ENCODE results near the gene FBF1.
"Not testable (repeated sequence)": the region's sequence is repeated elsewhere in the genome, so short reads cannot be mapped to it uniquely, and the experiment has no call there.

Gene FBF1

GRCh38 chr17:75872434-75873351, 68.1 kb downstream of the FBF1 start:
- Histone ChIP-seq H3K79me2 (ENCODE audit: low read length) (no peaks in the 10 kb centered on the region), H3K4me3 (ENCODE audit: low read length) (no peak overlapping the region), H3K9ac (ENCODE audit: low read length) (no peak overlapping the region), H2AFZ (ENCODE audit: low read depth, low read length) (no peak overlapping the region), H3K36me3 (replicated peaks; ENCODE audit: low read depth, low read length) (no peaks in the 10 kb centered on the region), H3K4me2 (ENCODE audit: low read length) (no peak overlapping the region), H3K9me3 (ENCODE audit: insufficient read depth, low read length) (no peaks in the 10 kb centered on the region), H3K27ac (ENCODE audit: low read length) (no peak overlapping the region), H3K27me3 (ENCODE audit: low read depth, low read length) (no peaks in the 10 kb centered on the region), H4K20me1 (ENCODE audit: insufficient read depth, low read length) (no peaks in the 10 kb centered on the region), H3K4me1 (ENCODE audit: low read length) (peaks cover 22% of the 10 kb centered on the region)
- TF ChIP-seq CTCF (IDR thresholded peaks at IDR 0.05; ENCODE audit: low read depth, low read length) (no peak), EZH2phosphoT487 (IDR thresholded peaks at IDR 0.05; ENCODE audit: low read depth) (no peak)

GRCh38 chr17:75870228-75870627, 70.6 kb downstream of the FBF1 start:
- H3K4me2 ChIP-seq (ENCODE audit: low read length); H2AFZ ChIP-seq (ENCODE audit: low read depth, low read length); H3K4me1 ChIP-seq (ENCODE audit: low read length); H3K9ac ChIP-seq (ENCODE audit: low read length); H3K79me2 ChIP-seq (ENCODE audit: low read length); H4K20me1 ChIP-seq (ENCODE audit: insufficient read depth, low read length); H3K27ac ChIP-seq (ENCODE audit: low read length); H3K4me3 ChIP-seq (ENCODE audit: low read length); H3K36me3 ChIP-seq (replicated peaks; ENCODE audit: low read depth, low read length); H3K27me3 ChIP-seq (ENCODE audit: low read depth, low read length); H3K9me3 ChIP-seq (ENCODE audit: insufficient read depth, low read length): not testable (repeated sequence)

GRCh38 chr17:75869282-75870141, 71.3 kb downstream of the FBF1 start:
- Histone ChIP-seq H2AFZ (ENCODE audit: low read depth, low read length) (no peak overlapping the region), H3K4me1 (ENCODE audit: low read length) (peaks cover 10% of the 10 kb centered on the region)

GRCh38 chr17:75868730-75869281, 72.0 kb downstream of the FBF1 start:
- H3K9me3 ChIP-seq (ENCODE audit: insufficient read depth, low read length); H3K27me3 ChIP-seq (ENCODE audit: low read depth, low read length); H3K9ac ChIP-seq (ENCODE audit: low read length); H2AFZ ChIP-seq (ENCODE audit: low read depth, low read length); H3K79me2 ChIP-seq (ENCODE audit: low read length); H4K20me1 ChIP-seq (ENCODE audit: insufficient read depth, low read length); H3K27ac ChIP-seq (ENCODE audit: low read length); H3K4me3 ChIP-seq (ENCODE audit: low read length); H3K36me3 ChIP-seq (replicated peaks; ENCODE audit: low read depth, low read length); H3K4me2 ChIP-seq (ENCODE audit: low read length): not testable (repeated sequence)
- peaks cover 17% of the 10 kb centered on the region for H3K4me1 ChIP-seq (ENCODE audit: low read length)

More at GRCh38 chr17:75869282-75870141, 71.3 kb downstream of the FBF1 start:
- Histone ChIP-seq H3K9ac (ENCODE audit: low read length) (no peak overlapping the region), H3K36me3 (replicated peaks; ENCODE audit: low read depth, low read length) (no peaks in the 10 kb centered on the region), H3K4me2 (ENCODE audit: low read length) (no peak overlapping the region), H3K79me2 (ENCODE audit: low read length) (no peaks in the 10 kb centered on the region), H3K9me3 (ENCODE audit: insufficient read depth, low read length) (no peaks in the 10 kb centered on the region), H4K20me1 (ENCODE audit: insufficient read depth, low read length) (no peaks in the 10 kb centered on the region), H3K27ac (ENCODE audit: low read length) (no peak overlapping the region), H3K27me3 (ENCODE audit: low read depth, low read length) (no peaks in the 10 kb centered on the region), H3K4me3 (ENCODE audit: low read length) (no peak overlapping the region)
- TF ChIP-seq CTCF (IDR thresholded peaks at IDR 0.05; ENCODE audit: low read depth, low read length) (no peak), EZH2phosphoT487 (IDR thresholded peaks at IDR 0.05; ENCODE audit: low read depth) (no peak)

- H3K9ac ChIP-seq (ENCODE audit: low read length); H3K4me3 ChIP-seq (ENCODE audit: low read length); H2AFZ ChIP-seq (ENCODE audit: low read depth, low read length); H3K4me2 ChIP-seq (ENCODE audit: low read length); H4K20me1 ChIP-seq (ENCODE audit: insufficient read depth, low read length); H3K79me2 ChIP-seq (ENCODE audit: low read length); H3K36me3 ChIP-seq (replicated peaks; ENCODE audit: low read depth, low read length); H3K9me3 ChIP-seq (ENCODE audit: insufficient read depth, low read length); H3K27ac ChIP-seq (ENCODE audit: low read length); H3K27me3 ChIP-seq (ENCODE audit: low read depth, low read length): not testable (repeated sequence)
- H3K4me1 ChIP-seq (ENCODE audit: low read length), result peaks cover 14% of the 10 kb centered on the region
Observed at GRCh38 chr17:75865404-75866188, 75.2 kb downstream of the FBF1 start.

GRCh38 chr17:75864887-75865286, 76.0 kb downstream of the FBF1 start:
- not testable (repeated sequence) for H3K27me3 ChIP-seq (ENCODE audit: low read depth, low read length); H3K9ac ChIP-seq (ENCODE audit: low read length); H3K9me3 ChIP-seq (ENCODE audit: insufficient read depth, low read length); H3K79me2 ChIP-seq (ENCODE audit: low read length); H3K36me3 ChIP-seq (replicated peaks; ENCODE audit: low read depth, low read length); H3K27ac ChIP-seq (ENCODE audit: low read length); H4K20me1 ChIP-seq (ENCODE audit: insufficient read depth, low read length)
- Histone ChIP-seq H3K4me2 (ENCODE audit: low read length) (peak overlapping the region; percentile 72), H2AFZ (ENCODE audit: low read depth, low read length) (0 out of 2 replicates have a peak overlapping the region, but pooled peaks have one; percentile 84), H3K4me3 (ENCODE audit: low read length) (peak overlapping the region; percentile 60), H3K4me1 (ENCODE audit: low read length) (peaks cover 11% of the 10 kb centered on the region)

All from OCI-LY3 (cell line).